ENCODE results near the gene AMER2.

The AMER2 gene

DNA sequence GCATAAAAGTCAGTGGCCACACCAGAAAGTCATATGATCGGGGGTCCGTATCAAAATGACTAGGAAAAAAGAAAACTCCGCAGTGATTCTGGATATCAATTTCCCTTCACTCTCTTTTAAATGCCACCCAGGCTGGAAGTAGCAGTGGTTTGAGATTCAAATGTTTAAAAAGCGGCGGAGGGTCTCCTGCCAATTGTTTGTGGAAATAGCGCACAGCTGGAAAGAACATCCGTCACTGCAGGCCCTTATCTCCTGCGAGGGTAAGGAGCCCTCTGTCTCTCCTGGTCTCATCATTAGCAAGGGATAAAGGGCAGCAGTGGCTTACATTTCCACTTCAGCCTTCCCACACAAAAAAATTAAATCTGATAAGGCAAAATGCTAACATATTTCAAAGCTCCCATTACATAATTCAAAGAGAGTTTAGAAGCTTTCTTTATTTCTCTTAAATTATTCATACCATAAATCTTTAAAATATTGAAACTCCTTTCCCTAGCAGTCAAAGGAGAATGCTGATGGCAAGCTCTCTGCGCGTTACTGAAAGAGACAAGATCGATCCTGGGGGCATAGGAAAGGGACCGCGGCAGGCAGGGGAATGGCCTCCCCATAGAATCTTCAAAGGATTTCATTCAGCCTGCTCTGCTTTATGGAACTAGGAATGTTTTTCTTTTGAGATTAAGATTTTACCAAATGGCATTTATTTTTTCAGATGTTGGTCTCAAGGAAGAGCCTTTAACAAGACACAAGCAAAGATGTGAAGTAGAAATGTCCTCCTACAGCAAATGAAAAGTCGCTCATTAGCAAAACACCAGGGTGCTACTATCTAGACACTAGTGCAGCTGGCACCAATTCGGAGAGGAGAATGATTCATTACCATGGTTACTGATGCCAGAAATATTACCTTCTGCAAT, 35.0 kb downstream of the AMER2 start:
- TF ChIP-seq TEAD4 (IDR thresholded peaks at IDR 0.05) (no peak), CEBPB (IDR thresholded peaks at IDR 0.05) (no peak), EP300 (IDR thresholded peaks at IDR 0.05; ENCODE audit: borderline replicate concordance) (no peak), ZBTB7A (IDR thresholded peaks at IDR 0.05; ENCODE audit: low read depth) (no peak), CREB1 (IDR thresholded peaks at IDR 0.05; ENCODE audit: low read depth) (no peak), FOXM1 (IDR thresholded peaks at IDR 0.05; ENCODE audit: borderline replicate concordance, low read depth) (no peak), REST (IDR thresholded peaks at IDR 0.05; ENCODE audit: low read depth) (no peak), NFIC (IDR thresholded peaks at IDR 0.05) (no peak), TAF1 (IDR thresholded peaks at IDR 0.05; ENCODE audit: low read depth) (no peak), RAD21 (IDR thresholded peaks at IDR 0.05; ENCODE audit: low read depth) (no peak), YY1 (IDR thresholded peaks at IDR 0.05; ENCODE audit: low read depth) (no peak), EGR1 (IDR thresholded peaks at IDR 0.05) (no peak), TCF12 (IDR thresholded peaks at IDR 0.05; ENCODE audit: low read depth) (no peak)
- TF ChIP-seq, protein P1, sequence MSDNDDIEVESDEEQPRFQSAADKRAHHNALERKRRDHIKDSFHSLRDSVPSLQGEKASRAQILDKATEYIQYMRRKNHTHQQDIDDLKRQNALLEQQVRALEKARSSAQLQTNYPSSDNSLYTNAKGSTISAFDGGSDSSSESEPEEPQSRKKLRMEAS (IDR thresholded peaks at IDR 0.05): no peak
- TF ChIP-seq, protein P2, sequence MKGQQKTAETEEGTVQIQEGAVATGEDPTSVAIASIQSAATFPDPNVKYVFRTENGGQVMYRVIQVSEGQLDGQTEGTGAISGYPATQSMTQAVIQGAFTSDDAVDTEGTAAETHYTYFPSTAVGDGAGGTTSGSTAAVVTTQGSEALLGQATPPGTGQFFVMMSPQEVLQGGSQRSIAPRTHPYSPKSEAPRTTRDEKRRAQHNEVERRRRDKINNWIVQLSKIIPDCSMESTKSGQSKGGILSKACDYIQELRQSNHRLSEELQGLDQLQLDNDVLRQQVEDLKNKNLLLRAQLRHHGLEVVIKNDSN (IDR thresholded peaks at IDR 0.05): no peak

DNA sequence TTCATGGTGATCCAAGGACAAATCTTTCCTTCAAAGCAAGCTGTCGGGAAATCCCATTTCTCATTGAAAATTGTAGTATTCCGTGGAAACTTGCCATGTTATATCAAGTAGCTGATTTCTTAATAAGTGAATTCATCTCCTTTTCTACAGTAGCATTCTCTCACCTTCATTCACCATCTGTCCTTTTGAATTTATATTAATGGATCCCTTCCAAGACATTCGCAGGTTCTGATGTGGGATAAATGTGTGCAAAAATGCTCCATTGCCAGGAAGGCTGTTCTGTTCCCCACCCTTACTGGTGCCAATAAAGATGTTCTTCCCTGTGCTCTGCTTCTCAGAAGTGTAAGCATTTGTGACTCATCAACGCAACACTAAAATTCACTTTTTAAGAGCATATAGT, 36.2 kb downstream of the AMER2 start:
- TF ChIP-seq TCF12 (IDR thresholded peaks at IDR 0.05; ENCODE audit: low read depth): no peak
- TF ChIP-seq, protein P2 (IDR thresholded peaks at IDR 0.05): no peak
- TF ChIP-seq, protein P1 (IDR thresholded peaks at IDR 0.05): no peak
- no peak for TF ChIP-seq YY1 (IDR thresholded peaks at IDR 0.05; ENCODE audit: low read depth)
- TF ChIP-seq RAD21 (IDR thresholded peaks at IDR 0.05; ENCODE audit: low read depth): no peak
- TF ChIP-seq REST (IDR thresholded peaks at IDR 0.05; ENCODE audit: low read depth): no peak
- TF ChIP-seq EP300 (IDR thresholded peaks at IDR 0.05; ENCODE audit: borderline replicate concordance): no peak
- no peak for TF ChIP-seq CEBPB (IDR thresholded peaks at IDR 0.05)
- no peak for TF ChIP-seq FOXM1 (IDR thresholded peaks at IDR 0.05; ENCODE audit: borderline replicate concordance, low read depth)
- no peak for TF ChIP-seq TAF1 (IDR thresholded peaks at IDR 0.05; ENCODE audit: low read depth)

GRCh38 chr13:25132751-25133390, 39.2 kb downstream of the AMER2 start:
- TF ChIP-seq EP300 (IDR thresholded peaks at IDR 0.05; ENCODE audit: borderline replicate concordance) (no peak), YY1 (IDR thresholded peaks at IDR 0.05; ENCODE audit: low read depth) (no peak), RAD21 (IDR thresholded peaks at IDR 0.05; ENCODE audit: low read depth) (no peak), FOXM1 (IDR thresholded peaks at IDR 0.05; ENCODE audit: borderline replicate concordance, low read depth) (no peak), ZBTB7A (IDR thresholded peaks at IDR 0.05; ENCODE audit: low read depth) (no peak), TAF1 (IDR thresholded peaks at IDR 0.05; ENCODE audit: low read depth) (no peak), CREB1 (IDR thresholded peaks at IDR 0.05; ENCODE audit: low read depth) (no peak), NFIC (IDR thresholded peaks at IDR 0.05) (no peak), CEBPB (IDR thresholded peaks at IDR 0.05) (no peak), REST (IDR thresholded peaks at IDR 0.05; ENCODE audit: low read depth) (no peak), EGR1 (IDR thresholded peaks at IDR 0.05) (no peak), TCF12 (IDR thresholded peaks at IDR 0.05; ENCODE audit: low read depth) (no peak)
- TF ChIP-seq, protein P2 (IDR thresholded peaks at IDR 0.05): no peak

Measured in Ishikawa (cell line).